Osteocyte (in vitro differentiated cells): ENCODE results near the gene FETUB. TPM values are rescaled to one million over a fixed set of nuclear protein-coding genes. Genes with fewer than 3 reads are reported as not detected.
A peak's percentile ranks its signal among the peaks of the same experiment; 100 is the strongest.

ENCODE experiments used
- DNase-seq: peaks from one replicate; pipeline ENCODE4 v3.0.0; 2021; ENCODE audit warnings: mixed read lengths; ENCODE audit not compliant: unreplicated experiment; ENCODE audit errors: extremely low spot score
- H3K27ac Mint-ChIP-seq: one replicate; pipeline ENCODE4 v1.8.0; 2021; ENCODE audit warnings: mild to moderate bottlenecking, mixed read lengths; ENCODE audit not compliant: unreplicated experiment
- H3K27me3 Mint-ChIP-seq: one replicate; pipeline ENCODE4 v1.8.0; 2021; ENCODE audit warnings: mixed read lengths; ENCODE audit not compliant: unreplicated experiment
- H3K36me3 Mint-ChIP-seq: one replicate; pipeline ENCODE4 v1.8.0; 2021; ENCODE audit warnings: mixed read lengths; ENCODE audit not compliant: unreplicated experiment
- H3K4me1 Mint-ChIP-seq: one replicate; pipeline ENCODE4 v1.8.0; 2021; ENCODE audit warnings: mixed read lengths; ENCODE audit not compliant: unreplicated experiment
- H3K4me3 Mint-ChIP-seq: one replicate; pipeline ENCODE4 v1.8.0; 2021; ENCODE audit warnings: mild to moderate bottlenecking, moderate library complexity, mixed read lengths; ENCODE audit not compliant: unreplicated experiment
- H3K9me3 Mint-ChIP-seq: one replicate; pipeline ENCODE4 v1.8.0; 2021; ENCODE audit warnings: mixed read lengths; ENCODE audit not compliant: unreplicated experiment
- CTCF ChIP-seq: fragments of 200-600 bp; sonication (generic); IDR thresholded peaks from 2 replicates; pipeline ENCODE4 v1.5.0; 2021; ENCODE audit warnings: antibody characterized with exemption, mild to moderate bottlenecking, moderate library complexity
- total RNA-seq: library from RNA; stranded (reverse); gene quantifications from 2 replicates; pipeline ENCODE4 v1.2.1, GENCODE V29; 2021

Gene FETUB
- total RNA-seq, 1 donor from 2014 or later, result not detected

GRCh38 chr3:186643493-186643892 is 3.3 kb downstream of the FETUB start:
- peaks cover 12% of the 10 kb centered on the region for H3K4me1 Mint-ChIP-seq
- TF ChIP-seq CTCF, result no peak
- H3K4me3 Mint-ChIP-seq, result no peak overlapping the region
- H3K9me3 Mint-ChIP-seq, result no peaks in the 10 kb centered on the region
- no peak for DNase-seq
- peaks cover 29% of the 10 kb centered on the region for H3K27me3 Mint-ChIP-seq
- no peak overlapping the region for H3K27ac Mint-ChIP-seq
- H3K36me3 Mint-ChIP-seq, result no peaks in the 10 kb centered on the region

GRCh38 chr3:186644683-186645082 is 4.5 kb downstream of the FETUB start:
- Mint-ChIP-seq H3K27ac (no peak overlapping the region), H3K9me3 (no peaks in the 10 kb centered on the region), H3K36me3 (no peaks in the 10 kb centered on the region), H3K4me1 (peaks cover 12% of the 10 kb centered on the region), H3K27me3 (peaks cover 30% of the 10 kb centered on the region), H3K4me3 (no peak overlapping the region)
- TF ChIP-seq CTCF, result no peak
- peak; percentile 38 for DNase-seq

GRCh38 chr3:186646106-186646505 is 5.9 kb downstream of the FETUB start:
- Mint-ChIP-seq H3K27me3 (peaks cover 37% of the 10 kb centered on the region), H3K4me3 (no peak overlapping the region), H3K9me3 (no peaks in the 10 kb centered on the region), H3K36me3 (no peaks in the 10 kb centered on the region), H3K27ac (no peak overlapping the region), H3K4me1 (peaks cover under 1% of the 10 kb centered on the region)
- peak; percentile 11 for DNase-seq
- TF ChIP-seq CTCF, result no peak

- H3K4me3 Mint-ChIP-seq, result no peak overlapping the region
- no peak for TF ChIP-seq CTCF
- peaks cover 40% of the 10 kb centered on the region for H3K27me3 Mint-ChIP-seq
- H3K27ac Mint-ChIP-seq, result no peak overlapping the region
- no peak for DNase-seq
- no peaks in the 10 kb centered on the region for H3K9me3 Mint-ChIP-seq
- no peaks in the 10 kb centered on the region for H3K4me1 Mint-ChIP-seq
- no peaks in the 10 kb centered on the region for H3K36me3 Mint-ChIP-seq
Measured at GRCh38 chr3:186646841-186647240, 6.6 kb downstream of the FETUB start.

- Mint-ChIP-seq H3K4me1 (no peaks in the 10 kb centered on the region), H3K4me3 (no peak overlapping the region), H3K9me3 (no peaks in the 10 kb centered on the region), H3K36me3 (no peaks in the 10 kb centered on the region), H3K27me3 (peaks cover 36% of the 10 kb centered on the region), H3K27ac (no peak overlapping the region)
- TF ChIP-seq CTCF, result no peak
- DNase-seq, result no peak
Measured at GRCh38 chr3:186648851-186649250, 8.7 kb downstream of the FETUB start.
